ENCODE results near the gene SLC47A2.

DNA sequence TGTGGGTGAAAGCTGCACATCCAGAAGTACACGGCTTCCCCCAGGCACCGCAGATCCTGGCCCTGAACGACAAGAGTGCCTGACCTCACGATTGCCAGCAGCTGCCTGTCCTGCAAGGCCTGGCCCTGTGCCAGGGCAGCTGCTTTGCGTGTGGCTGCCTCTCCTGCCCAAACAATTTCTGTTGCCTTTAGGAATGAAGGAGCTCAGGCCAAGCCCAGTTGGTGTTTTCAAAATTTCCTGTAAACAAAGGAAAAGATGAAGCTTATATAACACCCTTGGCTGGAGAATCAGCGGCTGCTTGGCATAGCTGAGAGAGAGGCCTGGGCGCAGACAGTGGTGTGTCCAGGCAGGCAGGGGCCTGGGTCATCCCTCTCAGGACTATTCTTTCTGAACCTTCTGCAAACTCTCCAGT lies 11.7 kb upstream of the SLC47A2 start:
- TF ChIP-seq, protein P1, sequence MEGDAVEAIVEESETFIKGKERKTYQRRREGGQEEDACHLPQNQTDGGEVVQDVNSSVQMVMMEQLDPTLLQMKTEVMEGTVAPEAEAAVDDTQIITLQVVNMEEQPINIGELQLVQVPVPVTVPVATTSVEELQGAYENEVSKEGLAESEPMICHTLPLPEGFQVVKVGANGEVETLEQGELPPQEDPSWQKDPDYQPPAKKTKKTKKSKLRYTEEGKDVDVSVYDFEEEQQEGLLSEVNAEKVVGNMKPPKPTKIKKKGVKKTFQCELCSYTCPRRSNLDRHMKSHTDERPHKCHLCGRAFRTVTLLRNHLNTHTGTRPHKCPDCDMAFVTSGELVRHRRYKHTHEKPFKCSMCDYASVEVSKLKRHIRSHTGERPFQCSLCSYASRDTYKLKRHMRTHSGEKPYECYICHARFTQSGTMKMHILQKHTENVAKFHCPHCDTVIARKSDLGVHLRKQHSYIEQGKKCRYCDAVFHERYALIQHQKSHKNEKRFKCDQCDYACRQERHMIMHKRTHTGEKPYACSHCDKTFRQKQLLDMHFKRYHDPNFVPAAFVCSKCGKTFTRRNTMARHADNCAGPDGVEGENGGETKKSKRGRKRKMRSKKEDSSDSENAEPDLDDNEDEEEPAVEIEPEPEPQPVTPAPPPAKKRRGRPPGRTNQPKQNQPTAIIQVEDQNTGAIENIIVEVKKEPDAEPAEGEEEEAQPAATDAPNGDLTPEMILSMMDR (IDR thresholded peaks at IDR 0.05; ENCODE audit: poor library complexity, severe bottlenecking): no peak
- TF ChIP-seq POLR2AphosphoS5 (IDR thresholded peaks at IDR 0.05) (no peak), EZH2 (IDR thresholded peaks at IDR 0.05; ENCODE audit: borderline replicate concordance, insufficient read depth, low read length, poor library complexity, severe bottlenecking) (no peak), RAD21 (conservative IDR thresholded peaks at IDR 0.05) (no peak), EP300 (conservative IDR thresholded peaks at IDR 0.05; ENCODE audit: poor library complexity, severe bottlenecking) (no peak)
